ENCODE data around the gene SALL3.

- TF ChIP-seq CTCF (conservative IDR thresholded peaks at IDR 0.05; ENCODE audit: low read depth, low read length) (no peak), POLR2A (IDR thresholded peaks at IDR 0.05; ENCODE audit: low read depth, low read length) (no peak), MAZ (IDR thresholded peaks at IDR 0.05; ENCODE audit: borderline replicate concordance, low read depth, low read length) (no peak), RCOR1 (IDR thresholded peaks at IDR 0.05; ENCODE audit: insufficient replicate concordance, low read length) (no peak)
- TF ChIP-seq, protein P1, sequence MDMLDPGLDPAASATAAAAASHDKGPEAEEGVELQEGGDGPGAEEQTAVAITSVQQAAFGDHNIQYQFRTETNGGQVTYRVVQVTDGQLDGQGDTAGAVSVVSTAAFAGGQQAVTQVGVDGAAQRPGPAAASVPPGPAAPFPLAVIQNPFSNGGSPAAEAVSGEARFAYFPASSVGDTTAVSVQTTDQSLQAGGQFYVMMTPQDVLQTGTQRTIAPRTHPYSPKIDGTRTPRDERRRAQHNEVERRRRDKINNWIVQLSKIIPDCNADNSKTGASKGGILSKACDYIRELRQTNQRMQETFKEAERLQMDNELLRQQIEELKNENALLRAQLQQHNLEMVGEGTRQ (IDR thresholded peaks at IDR 0.05; ENCODE audit: low read depth, low read length) = no peak
Measured at GRCh38 chr18:78980279-78980771, 707 bp downstream of the SALL3 start.
